K562 (cell line): ENCODE data around the gene ENC1. TPM values are rescaled to one million over a fixed set of nuclear protein-coding genes. Genes with fewer than 3 reads are reported as not detected.

Experiments used
- ATAC-seq: fragments of 200-7000 bp; cut with Tn5 transposase; 3 replicates; pipeline ENCODE4 v1.9.1; 2020; ENCODE audit warnings: moderate library complexity
- BruUV-seq: library from RNA; stranded (reverse); fragments of 400-500 nt; replicated peaks from 2 replicates; lab custom pipeline; 2021; lab: Mats Ljungman, UMichigan
- CTCF ChIA-PET: fragments of 300-600 bp; formaldehyde crosslinking; extraction: SDS; loops from one replicate; lab custom pipeline; 2021; ENCODE audit warnings: low intra/inter-chr PET ratio; lab: Yijun Ruan, JAX
- POLR2A ChIA-PET: fragments of 300-600, 350-650 bp; sonication (Branson Sonifier 250); formaldehyde crosslinking; extraction: SDS; loops from one replicate; lab custom pipeline; 2021; ENCODE audit warnings: antibody characterized with exemption, inconsistent platforms; lab: Yijun Ruan, JAX
- DNase-seq, 4 experiments: peaks; one replicate each; pipeline versions ENCODE4 v3.0.0 to v3.0.0-alpha.2; 2011 to 2018; ENCODE audit warnings: low spot score in 3 of 4, mixed read lengths in 3 of 4; ENCODE audit errors: extremely low read depth in 1 of 4
- FAIRE-seq: peaks from 2 replicates; lab custom pipeline; 2011; peaks lifted over from hg19 to GRCh38; lab: Jason Lieb, UNC
- H2AFZ ChIP-seq: 2 replicates; pipeline ENCODE4 v1.6.0; 2011; ENCODE audit warnings: low read depth, low read length, control low read depth, inconsistent platforms
- H3K27ac ChIP-seq: fragments of 200-600 bp; 3 replicates; pipeline ENCODE4 v1.8.0; 2011; ENCODE audit warnings: low read depth, mild to moderate bottlenecking, control low read depth, inconsistent platforms, low read length, moderate library complexity, mixed read lengths; ENCODE audit errors: extremely low read depth
- H3K27me3 ChIP-seq, 2 experiments: fragments of 300-600 bp in 1 of 2; 2 replicates in 1 of 2; 3 replicates in 1 of 2; pipeline versions ENCODE4 v1.6.0 to v1.8.0; 2011; ENCODE audit warnings: inconsistent platforms in 2 of 2, low read length in 2 of 2, mild to moderate bottlenecking in 1 of 2, mixed read lengths in 1 of 2, moderate library complexity in 1 of 2; ENCODE audit not compliant: control insufficient read depth in 2 of 2, insufficient read depth in 2 of 2
- H3K36me3 ChIP-seq: fragments of 300-600 bp; 3 replicates; pipeline ENCODE4 v1.8.0; 2011; ENCODE audit warnings: mild to moderate bottlenecking, low read length, inconsistent platforms; ENCODE audit not compliant: control insufficient read depth, insufficient read depth
- H3K4me1 ChIP-seq, 2 experiments: fragments of 200-600 bp in 1 of 2; replicated peaks in 1 of 2; 2 replicates in 1 of 2; 3 replicates in 1 of 2; pipeline versions ENCODE4 v1.5.1 to v1.8.0; 2011; ENCODE audit warnings: inconsistent platforms in 2 of 2, low read length in 2 of 2, mild to moderate bottlenecking in 1 of 2, mixed read lengths in 1 of 2, moderate library complexity in 1 of 2; ENCODE audit not compliant: control insufficient read depth in 2 of 2, insufficient read depth in 2 of 2
- H3K4me2 ChIP-seq: 2 replicates; pipeline ENCODE4 v1.6.1; 2011; ENCODE audit warnings: low read length, control low read depth, inconsistent platforms, mixed read lengths; ENCODE audit not compliant: insufficient read depth
- H3K4me3 ChIP-seq: fragments of 200-600 bp; sonication (generic), shearing (Covaris generic); 2 replicates; pipeline ENCODE4 v1.5.1; 2016; ENCODE audit warnings: control low read depth, inconsistent platforms
- H3K79me2 ChIP-seq: fragments of 200-600 bp; 3 replicates; pipeline ENCODE4 v1.8.0; 2011; ENCODE audit warnings: low read length, inconsistent platforms; ENCODE audit not compliant: control insufficient read depth, insufficient read depth
- H3K9ac ChIP-seq, 2 experiments: 2 replicates each; pipeline versions ENCODE4 v1.6.0 to v1.6.1; 2011; ENCODE audit warnings: low read depth in 2 of 2, low read length in 2 of 2, control low read depth in 1 of 2, inconsistent platforms in 1 of 2, mild to moderate bottlenecking in 1 of 2, mixed read lengths in 1 of 2; ENCODE audit not compliant: insufficient read depth in 1 of 2
- H3K9me1 ChIP-seq: one replicate; pipeline ENCODE4 v1.6.0; 2011; ENCODE audit warnings: inconsistent platforms, mild to moderate bottlenecking, low read length, moderate library complexity; ENCODE audit not compliant: control insufficient read depth, insufficient read depth
- H3K9me3 ChIP-seq: replicated peaks from 2 replicates; pipeline ENCODE4 v1.5.1; 2011; ENCODE audit warnings: low read depth, low read length, inconsistent platforms; ENCODE audit not compliant: control insufficient read depth, insufficient read depth
- H4K20me1 ChIP-seq: replicated peaks from 2 replicates; pipeline ENCODE4 v1.6.1; 2011; ENCODE audit warnings: low read length, inconsistent platforms, mixed read lengths; ENCODE audit not compliant: control insufficient read depth, insufficient read depth
- TSC22D4 ChIP-seq: fragments of 450-650 bp; IDR thresholded peaks from 2 replicates; pipeline ENCODE4 v1.6.1; 2016; ENCODE audit warnings: missing genetic modification characterization, missing biosample characterization, control low read depth
- XRCC5 ChIP-seq: fragments of 200-400 bp; formaldehyde crosslinking; IDR thresholded peaks from 2 replicates; pipeline ENCODE4 v1.6.1; 2017; ENCODE audit warnings: low read depth, mild to moderate bottlenecking, low read length
- ZFPM2 ChIP-seq: fragments of 250-450 bp; sonication (Bioruptor Pico); IDR thresholded peaks from 2 replicates; pipeline ENCODE4 v1.5.1; 2022; ENCODE audit warnings: mild to moderate bottlenecking
- ZNF175 ChIP-seq: fragments of 200-800 bp; sonication (Bioruptor generic); IDR thresholded peaks from 2 replicates; pipeline ENCODE4 v1.6.1; 2016; ENCODE audit warnings: low read depth, mild to moderate bottlenecking, missing genetic modification characterization, missing compliant biosample characterization
- ZNF668 ChIP-seq: fragments of 250-450 bp; sonication (Bioruptor Pico); IDR thresholded peaks from 2 replicates; pipeline ENCODE4 v1.8.0; 2022; ENCODE audit warnings: mild to moderate bottlenecking, inconsistent platforms
- WGBS: fragments of 100-300 bp; shearing (Covaris generic); methylation state at CpG from one replicate; pipeline ENCODE4 v1.1.6; 2016; ENCODE audit warnings: low coverage, mixed read lengths; ENCODE audit not compliant: insufficient coverage; ENCODE audit errors: missing lambda C conversion rate; 5-methylcytosine and 5-hydroxymethylcytosine counted together
- in situ Hi-C: fragments of 300-500 bp; cut with MboI; formaldehyde crosslinking; loops from 4 replicates; pipeline ENCODE4 v1.15.0; 2018; ENCODE audit warnings: inconsistent platforms, mixed read lengths
- intact Hi-C: fragments of 100-400 bp; cut with micrococcal nuclease; formaldehyde crosslinking; loops from 2 replicates; pipeline ENCODE4 v1.14.2; 2022
- polyA plus RNA-seq, 8 experiments: library from polyadenylated mRNA; depleted of rRNA in 4 of 8; stranded (reverse) in 5 of 8; unstranded in 3 of 8; fragments of >200 nt; fragmentation: Nextera tagmentation in 2 of 8; fragmentation: Illumina TruSeq in 1 of 8; extraction: Ambion mirVana in 2 of 8; extraction: Trizol in 1 of 8; gene quantifications; 2 replicates each; pipeline versions ENCODE4 v1.2.1 to v1.2.3, GENCODE V29; 2011 to 2014; ENCODE audit warnings: inconsistent platforms in 1 of 8, missing spikeins in 1 of 8
- total RNA-seq, 7 experiments: library from RNA; depleted of rRNA in 6 of 7; stranded (reverse); fragments of >200 nt in 6 of 7; fragmentation: Illumina TruSeq in 2 of 7; extraction: Trizol in 2 of 7; gene quantifications; 2 replicates each; pipeline versions ENCODE4 v1.2.1 to v1.2.3, GENCODE V29; 2011 to 2021; ENCODE audit warnings: low replicate concordance in 1 of 7
- TF ChIP-seq, protein P1 (sequence below), 2 experiments: fragments of 450-650 bp; IDR thresholded peaks; 2 replicates each; pipeline ENCODE4 v1.6.1; 2016; ENCODE audit warnings: mild to moderate bottlenecking in 2 of 2, borderline replicate concordance in 1 of 2, low read depth in 1 of 2, moderate library complexity in 1 of 2
- TF ChIP-seq, protein P2 (sequence below): sonication (generic); formaldehyde crosslinking; IDR thresholded peaks from 2 replicates; pipeline ENCODE4 v1.8.1; 2023; ENCODE audit warnings: mild to moderate bottlenecking, missing genetic modification reagents, moderate library complexity
- TF ChIP-seq, protein P3 (sequence below): fragments of 450-650 bp; IDR thresholded peaks from 2 replicates; pipeline ENCODE4 v1.6.1; 2016; ENCODE audit warnings: borderline replicate concordance
- TF ChIP-seq, protein P4 (sequence below): conservative IDR thresholded peaks from 2 replicates; pipeline ENCODE4 v1.6.1; 2011; ENCODE audit warnings: low read depth, mild to moderate bottlenecking, low read length; ENCODE audit not compliant: control insufficient read depth

ENC1 gene
- total and polyA plus RNA-seq, 9 of the 15 experiments (the other 6 are each of a cell fraction or from before 2014, with no cell fraction given): 0.17 to 3.2 (median 0.97) TPM

- 74% methylated on average over 4 of the region's 4 CpGs for WGBS
- TF ChIP-seq, protein P1, sequence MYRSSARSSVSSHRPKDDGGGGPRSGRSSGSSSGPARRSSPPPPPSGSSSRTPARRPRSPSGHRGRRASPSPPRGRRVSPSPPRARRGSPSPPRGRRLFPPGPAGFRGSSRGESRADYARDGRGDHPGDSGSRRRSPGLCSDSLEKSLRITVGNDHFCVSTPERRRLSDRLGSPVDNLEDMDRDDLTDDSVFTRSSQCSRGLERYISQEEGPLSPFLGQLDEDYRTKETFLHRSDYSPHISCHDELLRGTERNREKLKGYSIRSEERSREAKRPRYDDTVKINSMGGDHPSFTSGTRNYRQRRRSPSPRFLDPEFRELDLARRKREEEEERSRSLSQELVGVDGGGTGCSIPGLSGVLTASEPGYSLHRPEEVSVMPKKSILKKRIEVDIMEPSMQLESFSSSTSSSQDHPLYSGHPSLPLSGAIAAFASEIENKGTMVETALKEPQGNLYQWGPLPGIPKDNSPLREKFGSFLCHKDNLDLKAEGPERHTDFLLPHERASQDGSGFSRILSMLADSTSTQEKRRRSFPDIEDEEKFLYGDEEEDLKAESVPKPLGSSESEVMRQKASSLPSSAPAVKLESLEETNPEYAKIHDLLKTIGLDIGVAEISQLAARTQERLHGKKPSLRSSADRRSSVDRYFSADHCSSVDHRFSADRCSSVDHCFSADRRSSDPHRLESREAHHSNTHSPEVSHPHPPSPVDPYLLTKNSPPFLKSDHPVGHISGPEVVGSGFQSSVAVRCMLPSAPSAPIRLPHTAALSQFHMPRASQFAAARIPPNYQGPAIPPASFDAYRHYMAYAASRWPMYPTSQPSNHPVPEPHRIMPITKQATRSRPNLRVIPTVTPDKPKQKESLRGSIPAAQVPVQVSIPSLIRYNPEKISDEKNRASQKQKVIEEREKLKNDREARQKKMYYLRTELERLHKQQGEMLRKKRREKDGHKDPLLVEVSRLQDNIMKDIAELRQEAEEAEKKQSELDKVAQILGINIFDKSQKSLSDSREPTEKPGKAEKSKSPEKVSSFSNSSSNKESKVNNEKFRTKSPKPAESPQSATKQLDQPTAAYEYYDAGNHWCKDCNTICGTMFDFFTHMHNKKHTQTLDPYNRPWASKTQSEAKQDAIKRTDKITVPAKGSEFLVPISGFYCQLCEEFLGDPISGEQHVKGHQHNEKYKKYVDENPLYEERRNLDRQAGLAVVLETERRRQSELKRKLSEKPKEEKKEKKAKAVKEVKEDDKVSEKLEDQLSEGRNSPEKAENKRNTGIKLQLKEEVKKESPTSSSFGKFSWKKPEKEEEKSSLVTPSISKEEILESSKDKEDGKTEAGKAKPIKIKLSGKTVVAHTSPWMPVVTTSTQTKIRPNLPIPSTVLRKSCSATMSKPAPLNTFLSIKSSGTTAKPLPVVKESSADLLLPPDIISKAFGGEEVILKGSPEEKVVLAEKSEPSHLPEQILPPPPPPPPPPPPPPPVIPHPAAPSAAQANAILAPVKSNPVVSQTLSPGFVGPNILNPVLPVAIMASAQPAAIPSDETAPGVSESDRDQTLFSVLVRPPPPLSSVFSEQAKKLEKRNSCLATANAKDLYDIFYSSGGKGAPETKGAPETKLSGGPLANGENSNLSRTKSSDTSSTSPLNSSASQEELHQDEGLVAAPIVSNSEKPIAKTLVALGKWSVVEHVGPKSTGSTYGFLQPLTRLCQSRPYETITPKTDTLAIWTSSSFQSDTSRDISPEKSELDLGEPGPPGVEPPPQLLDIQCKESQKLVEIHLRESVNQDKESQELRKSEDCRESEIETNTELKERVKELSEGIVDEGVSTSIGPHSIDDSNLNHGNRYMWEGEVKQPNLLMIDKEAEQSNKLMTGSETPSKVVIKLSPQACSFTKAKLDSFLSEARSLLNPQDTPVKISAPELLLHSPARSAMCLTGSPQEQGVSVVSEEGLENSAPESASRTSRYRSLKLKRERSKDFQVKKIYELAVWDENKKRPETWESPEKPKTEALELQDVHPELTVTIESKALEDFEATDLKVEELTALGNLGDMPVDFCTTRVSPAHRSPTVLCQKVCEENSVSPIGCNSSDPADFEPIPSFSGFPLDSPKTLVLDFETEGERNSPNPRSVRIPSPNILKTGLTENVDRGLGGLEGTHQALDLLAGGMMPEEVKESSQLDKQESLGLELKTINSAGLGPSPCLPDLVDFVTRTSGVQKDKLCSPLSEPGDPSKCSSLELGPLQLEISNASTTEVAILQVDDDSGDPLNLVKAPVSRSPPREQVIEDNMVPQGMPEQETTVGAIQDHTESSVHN (IDR thresholded peaks at IDR 0.05; ENCODE audit: borderline replicate concordance in 1 of 2, low read depth in 1 of 2): no peak
- TF ChIP-seq, protein P2, sequence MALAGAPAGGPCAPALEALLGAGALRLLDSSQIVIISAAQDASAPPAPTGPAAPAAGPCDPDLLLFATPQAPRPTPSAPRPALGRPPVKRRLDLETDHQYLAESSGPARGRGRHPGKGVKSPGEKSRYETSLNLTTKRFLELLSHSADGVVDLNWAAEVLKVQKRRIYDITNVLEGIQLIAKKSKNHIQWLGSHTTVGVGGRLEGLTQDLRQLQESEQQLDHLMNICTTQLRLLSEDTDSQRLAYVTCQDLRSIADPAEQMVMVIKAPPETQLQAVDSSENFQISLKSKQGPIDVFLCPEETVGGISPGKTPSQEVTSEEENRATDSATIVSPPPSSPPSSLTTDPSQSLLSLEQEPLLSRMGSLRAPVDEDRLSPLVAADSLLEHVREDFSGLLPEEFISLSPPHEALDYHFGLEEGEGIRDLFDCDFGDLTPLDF (CRISPR knock-in tag): no peak
- TF ChIP-seq, protein P3, sequence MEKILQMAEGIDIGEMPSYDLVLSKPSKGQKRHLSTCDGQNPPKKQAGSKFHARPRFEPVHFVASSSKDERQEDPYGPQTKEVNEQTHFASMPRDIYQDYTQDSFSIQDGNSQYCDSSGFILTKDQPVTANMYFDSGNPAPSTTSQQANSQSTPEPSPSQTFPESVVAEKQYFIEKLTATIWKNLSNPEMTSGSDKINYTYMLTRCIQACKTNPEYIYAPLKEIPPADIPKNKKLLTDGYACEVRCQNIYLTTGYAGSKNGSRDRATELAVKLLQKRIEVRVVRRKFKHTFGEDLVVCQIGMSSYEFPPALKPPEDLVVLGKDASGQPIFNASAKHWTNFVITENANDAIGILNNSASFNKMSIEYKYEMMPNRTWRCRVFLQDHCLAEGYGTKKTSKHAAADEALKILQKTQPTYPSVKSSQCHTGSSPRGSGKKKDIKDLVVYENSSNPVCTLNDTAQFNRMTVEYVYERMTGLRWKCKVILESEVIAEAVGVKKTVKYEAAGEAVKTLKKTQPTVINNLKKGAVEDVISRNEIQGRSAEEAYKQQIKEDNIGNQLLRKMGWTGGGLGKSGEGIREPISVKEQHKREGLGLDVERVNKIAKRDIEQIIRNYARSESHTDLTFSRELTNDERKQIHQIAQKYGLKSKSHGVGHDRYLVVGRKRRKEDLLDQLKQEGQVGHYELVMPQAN: no peak
- TF ChIP-seq XRCC5 (no peak), TSC22D4 (tag) (no peak), ZNF668 (CRISPR knock-in tag) (no peak), ZNF175 (CRISPR knock-in tag) (no peak), ZFPM2 (CRISPR knock-in tag) (no peak)
- TF ChIP-seq, protein P4, sequence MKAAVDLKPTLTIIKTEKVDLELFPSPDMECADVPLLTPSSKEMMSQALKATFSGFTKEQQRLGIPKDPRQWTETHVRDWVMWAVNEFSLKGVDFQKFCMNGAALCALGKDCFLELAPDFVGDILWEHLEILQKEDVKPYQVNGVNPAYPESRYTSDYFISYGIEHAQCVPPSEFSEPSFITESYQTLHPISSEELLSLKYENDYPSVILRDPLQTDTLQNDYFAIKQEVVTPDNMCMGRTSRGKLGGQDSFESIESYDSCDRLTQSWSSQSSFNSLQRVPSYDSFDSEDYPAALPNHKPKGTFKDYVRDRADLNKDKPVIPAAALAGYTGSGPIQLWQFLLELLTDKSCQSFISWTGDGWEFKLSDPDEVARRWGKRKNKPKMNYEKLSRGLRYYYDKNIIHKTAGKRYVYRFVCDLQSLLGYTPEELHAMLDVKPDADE: no peak
- FAIRE-seq (peak; percentile 63), ATAC-seq (no peak), DNase-seq (no peak)
- H3K9ac ChIP-seq: no peak overlapping the region
- H2AFZ ChIP-seq: no peak overlapping the region
- in situ Hi-C loops: loop anchor here (25.0 kb wide), 1 partner anchor 596 kb away; no protein-coding TSS in a partner anchor
- H3K27me3 ChIP-seq: peaks cover 2 to 15% of the 10 kb centered on the region in 2 experiments; a peak in 3 of 5 replicates
- peaks cover 3 to 11% of the 10 kb centered on the region in 2 experiments; a peak in 2 of 5 replicates for H3K4me1 ChIP-seq
- intact Hi-C loops: no loop called here
- no peaks in the 10 kb centered on the region for H3K36me3 ChIP-seq
- no peaks in the 10 kb centered on the region for H3K9me1 ChIP-seq
- no peaks in the 10 kb centered on the region for H3K9me3 ChIP-seq
- H4K20me1 ChIP-seq: no peaks in the 10 kb centered on the region
- CTCF ChIA-PET: no interaction called here
- H3K4me2 ChIP-seq: no peak overlapping the region
- no peak overlapping the region for H3K4me3 ChIP-seq
- H3K27ac ChIP-seq: no peak overlapping the region
- H3K79me2 ChIP-seq: no peaks in the 10 kb centered on the region
- BruUV-seq: no TSS peak
- POLR2A ChIA-PET: interaction anchor here (0.6 to 1.0 kb wide), 2 partner anchors 12 to 17 kb away, joined by 3 to 4 read pairs; no protein-coding TSS in a partner anchor
Measured at GRCh38 chr5:74632947-74633356, 7.6 kb downstream of the ENC1 start.
